Measurements from ENCODE around the gene CBX1. TPM values are rescaled to one million over a fixed set of nuclear protein-coding genes. Genes with fewer than 3 reads are reported as not detected.

Gene CBX1
- total and polyA plus RNA-seq, 2 of the 13 experiments (the other 11 are each of a cell fraction or from before 2014, with no cell fraction given), result 17.8 to 108 TPM

GRCh38 chr17:48025040-48025903 lies 76.0 kb downstream of the CBX1 start (continued):
- TF ChIP-seq, protein P1, sequence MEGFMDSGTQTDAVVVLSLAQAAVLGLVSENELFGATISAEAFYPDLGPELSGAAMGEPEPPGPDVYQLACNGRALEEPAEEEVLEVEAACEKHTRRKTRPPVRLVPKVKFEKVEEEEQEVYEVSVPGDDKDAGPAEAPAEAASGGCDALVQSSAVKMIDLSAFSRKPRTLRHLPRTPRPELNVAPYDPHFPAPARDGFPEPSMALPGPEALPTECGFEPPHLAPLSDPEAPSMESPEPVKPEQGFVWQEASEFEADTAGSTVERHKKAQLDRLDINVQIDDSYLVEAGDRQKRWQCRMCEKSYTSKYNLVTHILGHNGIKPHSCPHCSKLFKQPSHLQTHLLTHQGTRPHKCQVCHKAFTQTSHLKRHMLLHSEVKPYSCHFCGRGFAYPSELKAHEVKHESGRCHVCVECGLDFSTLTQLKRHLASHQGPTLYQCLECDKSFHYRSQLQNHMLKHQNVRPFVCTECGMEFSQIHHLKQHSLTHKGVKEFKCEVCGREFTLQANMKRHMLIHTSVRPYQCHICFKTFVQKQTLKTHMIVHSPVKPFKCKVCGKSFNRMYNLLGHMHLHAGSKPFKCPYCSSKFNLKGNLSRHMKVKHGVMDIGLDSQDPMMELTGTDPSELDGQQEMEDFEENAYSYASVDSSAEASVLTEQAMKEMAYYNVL (CRISPR knock-in tag; IDR thresholded peaks at IDR 0.05; ENCODE audit: borderline replicate concordance), result no peak
- TF ChIP-seq, protein P2, sequence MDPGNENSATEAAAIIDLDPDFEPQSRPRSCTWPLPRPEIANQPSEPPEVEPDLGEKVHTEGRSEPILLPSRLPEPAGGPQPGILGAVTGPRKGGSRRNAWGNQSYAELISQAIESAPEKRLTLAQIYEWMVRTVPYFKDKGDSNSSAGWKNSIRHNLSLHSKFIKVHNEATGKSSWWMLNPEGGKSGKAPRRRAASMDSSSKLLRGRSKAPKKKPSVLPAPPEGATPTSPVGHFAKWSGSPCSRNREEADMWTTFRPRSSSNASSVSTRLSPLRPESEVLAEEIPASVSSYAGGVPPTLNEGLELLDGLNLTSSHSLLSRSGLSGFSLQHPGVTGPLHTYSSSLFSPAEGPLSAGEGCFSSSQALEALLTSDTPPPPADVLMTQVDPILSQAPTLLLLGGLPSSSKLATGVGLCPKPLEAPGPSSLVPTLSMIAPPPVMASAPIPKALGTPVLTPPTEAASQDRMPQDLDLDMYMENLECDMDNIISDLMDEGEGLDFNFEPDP (CRISPR knock-in tag; conservative IDR thresholded peaks at IDR 0.05), result no peak
- no peak for TF ChIP-seq ZNF552 (CRISPR knock-in tag; IDR thresholded peaks at IDR 0.05; ENCODE audit: borderline replicate concordance)
- TF ChIP-seq FOXP1 (IDR thresholded peaks at IDR 0.05), result no peak
- no peak; the same call in 1 of the 2 replicates for TF ChIP-seq FOXP1 (CRISPR knock-in tag; IDR thresholded peaks at IDR 0.05)
- TF ChIP-seq HOMEZ (CRISPR knock-in tag; IDR thresholded peaks at IDR 0.05; ENCODE audit: low read depth), result no peak; the same call in 1 of the 2 replicates
- peak; percentile 54; the same call in 1 of the 2 replicates for TF ChIP-seq ZHX2 (IDR thresholded peaks at IDR 0.05; ENCODE audit: low read depth)
- no peak for TF ChIP-seq ZHX2 (CRISPR knock-in tag; IDR thresholded peaks at IDR 0.05; ENCODE audit: borderline replicate concordance)
- no peak for TF ChIP-seq ATAD3A (CRISPR knock-in tag; IDR thresholded peaks at IDR 0.05)
- no peak for TF ChIP-seq NFE2L1 (CRISPR knock-in tag; IDR thresholded peaks at IDR 0.05; ENCODE audit: borderline replicate concordance)
- 0 out of 2 replicates have a peak, but pooled peaks have one; percentile 20 for TF ChIP-seq MAF1 (CRISPR knock-in tag; IDR thresholded peaks at IDR 0.05; ENCODE audit: borderline replicate concordance)
- no peak for TF ChIP-seq CREM (IDR thresholded peaks at IDR 0.05)
- no peak for TF ChIP-seq CREM (CRISPR knock-in tag; IDR thresholded peaks at IDR 0.05)
- no peak for TF ChIP-seq SOX13 (IDR thresholded peaks at IDR 0.05)
- peak in 1 of 2 experiments; percentile 18; a peak in 1 of 4 replicates for TF ChIP-seq SOX13 (CRISPR knock-in tag; conservative IDR thresholded peaks at IDR 0.05 in 1 of 2, IDR thresholded peaks at IDR 0.05 in 1 of 2)
- TF ChIP-seq MED8 (CRISPR knock-in tag; IDR thresholded peaks at IDR 0.05; ENCODE audit: insufficient replicate concordance), result no peak
